ENCODE data around the gene HARS2. TPM values are rescaled to one million over a fixed set of nuclear protein-coding genes. Genes with fewer than 3 reads are reported as not detected.
"Not testable (repeated sequence)": the region's sequence is repeated elsewhere in the genome, so short reads cannot be mapped to it uniquely, and the experiment has no call there.

The HARS2 gene
- 23.3 and 23.6 TPM in 2 replicates for total RNA-seq

DNA sequence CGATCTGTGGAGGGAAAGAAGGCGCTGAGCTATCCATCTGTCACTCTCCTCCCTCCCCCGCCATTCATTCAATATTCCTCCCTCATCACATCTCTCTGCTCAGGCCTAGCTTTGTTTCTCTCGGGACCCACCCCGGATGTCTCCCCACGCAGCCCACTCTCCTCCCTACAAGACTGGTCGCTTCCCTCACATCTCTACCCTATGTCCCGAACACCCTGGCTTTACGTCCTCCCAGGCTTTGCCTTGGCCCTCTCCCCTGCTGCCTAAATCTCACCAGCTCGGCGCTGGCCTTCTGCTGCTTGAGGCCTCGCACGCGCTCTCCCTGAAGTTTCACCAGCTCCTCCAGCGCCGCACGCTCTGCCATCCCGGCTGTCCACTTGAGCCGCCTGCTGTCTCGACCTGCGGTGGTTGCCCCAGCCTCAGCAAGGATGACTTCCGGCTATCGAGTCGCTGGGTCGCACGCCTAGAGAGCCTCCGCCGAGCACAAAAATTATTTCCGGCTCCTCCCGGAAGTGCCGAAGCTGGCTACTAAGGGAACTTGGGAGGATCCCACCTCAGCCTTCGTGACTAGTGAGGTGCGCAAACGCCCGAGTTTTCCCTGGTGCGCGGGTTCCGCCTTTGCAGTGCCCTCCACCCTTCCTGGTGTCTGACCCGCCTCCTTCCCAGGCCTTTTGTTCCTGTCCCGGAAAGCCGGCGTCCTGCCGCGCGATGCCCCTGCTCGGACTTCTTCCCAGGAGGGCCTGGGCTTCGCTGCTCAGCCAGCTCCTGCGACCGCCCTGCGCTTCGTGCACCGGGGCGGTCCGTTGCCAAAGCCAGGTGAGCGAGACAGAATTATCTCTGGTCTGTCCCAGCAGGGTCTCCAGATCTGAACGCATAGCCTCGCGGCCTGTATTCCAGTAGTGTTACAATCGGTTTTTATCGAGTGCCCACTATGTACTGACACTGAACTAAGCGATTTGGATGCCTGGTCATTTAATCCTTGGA, at the start of gene HARS2, which contains the start of gene HARS1:
TSS of gene HARS2 (plus strand) at position 515 of the 984 bp plus-strand sequence. CDS start at position 709, 194 bp downstream.
TSS of gene HARS1 (minus strand) at position 430 of the 984 bp plus-strand sequence. CDS start at position 364, 66 bp downstream.
- peak; percentile 79 to 95 for DNase-seq (ENCODE audit: low read depth in 2 of 2)

- DNase-seq (ENCODE audit: low read depth in 2 of 2), result no peak
These were observed 49.5 kb upstream of the HARS2 start for GRCh38 chr5:140641716-140642115.

- DNase-seq (ENCODE audit: low read depth in 2 of 2), result no peak
These were observed 48.5 kb upstream of the HARS2 start for GRCh38 chr5:140642718-140643117.

GRCh38 chr5:140647042-140647419, 44.2 kb upstream of the HARS2 start:
- DNase-seq (ENCODE audit: low read depth in 2 of 2), result no peak

DNA sequence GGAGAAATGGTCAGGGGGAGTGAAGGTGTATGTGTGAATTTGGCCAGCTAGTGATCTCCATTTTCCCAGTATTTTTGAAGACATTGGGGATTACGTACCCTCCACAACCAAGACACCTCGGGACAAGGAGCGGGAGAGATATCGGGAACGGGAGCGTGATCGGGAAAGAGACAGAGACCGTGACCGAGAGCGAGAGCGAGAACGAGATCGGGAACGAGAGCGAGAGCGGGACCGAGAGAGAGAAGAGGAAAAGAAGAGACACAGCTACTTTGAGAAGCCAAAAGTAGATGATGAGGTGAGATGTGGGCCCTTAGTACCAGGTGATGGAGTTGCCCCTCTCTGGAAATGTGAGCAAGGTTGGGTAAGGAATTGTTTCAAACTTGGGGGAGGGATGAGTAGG, 32.4 kb upstream of the HARS2 start:
- DNase-seq (ENCODE audit: low read depth in 2 of 2), result no peak

- not testable (repeated sequence) for DNase-seq (ENCODE audit: low read depth in 2 of 2)
These were observed 30.9 kb upstream of the HARS2 start for GRCh38 chr5:140660371-140660770.

DNA sequence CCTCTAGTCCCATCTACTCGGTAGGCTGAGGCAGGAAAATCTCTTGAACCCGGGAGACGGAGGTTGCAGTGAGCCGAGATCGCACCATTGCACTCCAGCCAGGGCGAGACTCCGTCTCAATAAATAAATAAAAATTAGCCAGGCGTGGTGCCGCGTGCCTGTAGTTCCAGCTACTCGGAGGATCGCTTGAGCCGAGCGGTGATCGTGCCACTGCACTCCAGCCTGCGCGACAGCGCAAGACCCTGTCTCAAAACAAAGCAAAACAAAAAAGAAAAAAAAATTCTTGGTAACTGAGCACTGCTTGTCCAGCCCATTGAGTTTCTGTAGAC, 27.3 kb upstream of the HARS2 start:
- no peak for DNase-seq (ENCODE audit: low read depth in 2 of 2)

DNA sequence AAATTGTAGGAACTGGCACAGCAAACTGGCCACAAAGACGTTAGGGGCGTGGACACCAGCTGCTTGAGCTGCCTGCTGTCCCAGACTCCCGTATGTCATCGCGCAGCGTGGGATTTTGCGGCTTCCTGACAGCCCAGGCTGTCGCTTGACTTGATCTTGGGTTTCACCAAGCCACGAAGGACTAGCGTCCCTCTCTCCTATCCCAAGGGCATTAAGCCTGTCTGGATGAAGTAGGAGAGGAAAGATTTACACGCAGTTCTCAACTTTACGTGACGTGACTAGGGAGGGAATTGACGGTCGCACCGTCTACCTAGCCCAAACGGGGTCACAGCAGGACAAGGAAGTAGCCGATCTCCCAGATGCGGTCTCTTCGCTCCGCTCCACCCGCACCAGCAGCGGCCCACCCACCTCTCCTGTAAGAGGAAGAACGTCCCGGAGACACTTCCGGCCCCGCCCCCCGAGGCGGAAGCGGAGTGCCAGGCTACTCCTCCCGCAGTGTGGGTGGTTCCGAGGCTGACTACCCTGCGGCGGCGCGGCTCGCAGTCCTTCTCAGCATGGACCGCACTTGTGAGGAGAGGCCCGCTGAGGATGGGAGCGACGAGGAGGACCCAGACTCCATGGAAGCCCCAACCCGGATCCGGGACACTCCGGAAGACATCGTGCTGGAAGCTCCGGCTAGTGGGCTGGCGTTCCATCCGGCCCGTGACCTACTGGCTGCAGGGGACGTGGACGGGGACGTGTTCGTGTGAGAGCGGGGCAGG, 26.7 kb upstream of the HARS2 start, which contains the start of gene WDR55:
TSS of gene WDR55 (plus strand) at position 546 of the 761 bp plus-strand sequence. CDS start at position 555, 9 bp downstream.
- peak; percentile 69 to 92 for DNase-seq (ENCODE audit: low read depth in 2 of 2)

GRCh38 chr5:140671035-140671434, 20.2 kb upstream of the HARS2 start:
- not testable (repeated sequence) for DNase-seq (ENCODE audit: low read depth in 2 of 2)

GRCh38 chr5:140671472-140672125, 19.7 kb upstream of the HARS2 start:
- no peak for DNase-seq (ENCODE audit: low read depth in 2 of 2)

GRCh38 chr5:140672455-140673186, 18.6 kb upstream of the HARS2 start:
- DNase-seq (ENCODE audit: low read depth in 2 of 2), result peak in 1 of 2 donors; percentile 24

DNA sequence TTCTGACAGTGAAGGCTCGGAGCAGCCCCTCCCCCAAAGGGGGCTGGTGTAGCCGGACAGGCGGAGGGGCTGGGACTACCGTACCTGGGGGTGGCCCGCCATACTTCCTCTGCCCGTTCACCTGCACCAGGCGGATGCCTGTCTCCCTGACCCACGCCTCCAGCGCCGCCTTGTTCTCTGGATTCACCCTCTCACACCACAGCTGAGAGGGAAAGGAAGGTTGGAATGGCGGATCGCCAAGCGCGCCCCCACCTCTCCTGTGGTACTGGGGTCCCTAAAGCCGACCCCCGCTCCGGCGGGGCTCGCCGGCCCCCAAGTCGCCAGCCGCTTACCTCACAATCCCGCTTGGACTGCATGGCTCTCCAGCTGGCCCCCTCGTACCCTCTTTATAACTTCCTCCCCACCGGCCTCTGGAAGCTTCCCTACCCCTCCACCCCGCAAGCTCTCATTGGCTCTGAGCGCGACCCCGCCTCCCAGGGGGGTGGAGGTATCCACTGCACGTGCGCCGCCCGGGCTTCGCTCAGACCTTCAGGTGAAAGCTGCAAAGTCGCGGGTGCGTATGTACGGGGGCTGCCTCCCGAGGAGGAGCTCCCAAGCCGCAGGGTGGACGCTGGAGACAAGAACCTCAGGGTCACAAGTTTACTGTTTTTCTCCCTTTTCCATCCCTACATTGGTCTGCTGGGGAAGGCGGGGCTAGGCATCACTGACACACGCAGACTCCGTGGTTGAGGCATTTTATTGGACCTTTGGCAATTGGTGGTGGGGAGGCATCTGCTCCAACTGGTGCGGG, 17.9 kb upstream of the HARS2 start, which contains the start of gene DND1:
TSS of gene DND1 (minus strand) at position 390 of the 790 bp plus-strand sequence. CDS start at position 356, 34 bp downstream.
- no peak for DNase-seq (ENCODE audit: low read depth in 2 of 2)

GRCh38 chr5:140674211-140674610, 17.0 kb upstream of the HARS2 start:
- DNase-seq (ENCODE audit: low read depth in 2 of 2), result no peak

DNA sequence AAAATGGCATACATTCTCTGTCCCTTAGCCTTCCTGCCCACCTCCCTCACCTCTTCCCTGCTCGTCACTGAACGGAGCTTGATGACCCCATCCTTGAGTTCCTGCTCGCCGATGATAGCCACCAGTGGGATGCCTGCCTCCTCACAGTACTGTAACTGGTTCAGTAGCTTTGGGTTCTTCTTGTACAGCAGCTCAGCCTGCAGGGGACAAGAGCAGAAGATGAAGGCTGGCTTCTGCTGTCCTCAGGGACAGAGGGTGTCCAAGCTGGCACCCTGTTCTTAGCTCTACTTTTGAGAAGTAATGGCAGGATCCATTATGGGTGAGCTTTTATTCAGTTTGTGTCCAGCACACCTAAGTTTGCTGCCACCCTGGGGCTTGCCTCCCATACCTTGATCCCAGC, 16.6 kb upstream of the HARS2 start:
- DNase-seq (ENCODE audit: low read depth in 2 of 2), result no peak

GRCh38 chr5:140677947-140678346, 13.3 kb upstream of the HARS2 start:
- no peak for DNase-seq (ENCODE audit: low read depth in 2 of 2)

GRCh38 chr5:140678993-140679392, 12.3 kb upstream of the HARS2 start:
- DNase-seq (ENCODE audit: low read depth in 2 of 2), result no peak

GRCh38 chr5:140690376-140690932, 801 bp upstream of the HARS2 start:
- DNase-seq (ENCODE audit: low read depth in 2 of 2), result no peak

DNA sequence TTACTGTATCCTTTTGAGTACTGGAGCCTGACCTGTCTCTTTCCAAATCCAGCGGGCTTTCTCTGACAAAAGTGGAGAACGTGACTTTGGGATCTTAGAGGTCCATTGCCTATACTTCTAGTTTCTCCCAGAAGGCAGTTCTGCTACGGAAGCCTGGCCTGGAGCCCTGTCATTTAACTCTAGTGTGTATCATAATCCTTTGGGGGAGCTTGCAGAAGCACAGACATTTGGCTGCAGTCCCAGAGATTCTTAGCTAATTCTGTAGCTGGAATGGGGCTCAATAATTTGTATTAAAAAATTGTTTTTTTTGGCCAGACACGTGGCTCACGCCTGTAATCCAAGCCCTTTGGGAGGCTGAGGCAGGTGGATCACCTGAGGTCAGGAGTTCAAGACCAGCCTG, 3.0 kb downstream of the HARS2 start:
- no peak for DNase-seq (ENCODE audit: low read depth in 2 of 2)

DNA sequence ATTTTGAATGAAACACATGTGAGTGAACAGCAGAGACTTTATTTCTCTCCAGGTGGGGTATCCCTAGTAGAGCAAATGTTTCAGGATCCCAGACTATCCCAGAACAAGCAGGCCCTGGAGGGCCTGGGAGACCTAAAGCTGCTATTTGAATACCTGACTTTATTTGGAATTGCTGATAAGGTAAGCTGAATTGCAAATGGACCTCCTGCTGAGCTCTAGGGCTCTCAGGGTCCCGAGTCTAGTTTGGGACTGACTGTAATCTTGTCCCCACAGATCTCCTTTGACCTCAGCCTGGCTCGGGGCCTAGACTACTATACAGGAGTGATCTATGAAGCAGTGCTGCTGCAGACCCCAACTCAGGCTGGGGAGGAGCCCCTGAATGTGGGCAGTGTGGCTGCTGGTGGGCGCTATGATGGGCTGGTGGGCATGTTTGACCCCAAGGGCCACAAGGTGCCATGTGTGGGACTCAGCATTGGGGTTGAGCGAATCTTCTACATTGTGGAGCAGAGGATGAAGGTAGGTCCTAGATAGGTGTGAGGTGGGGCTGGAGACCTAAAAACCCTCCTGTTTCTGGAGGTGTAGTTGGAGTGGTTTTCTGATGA, 5.7 kb downstream of the HARS2 start:
- no peak for DNase-seq (ENCODE audit: low read depth in 2 of 2)
